HG03135 (cell line): Measurements from ENCODE around the gene FMN1.

Experiments
- ATAC-seq: cut with Tn5 transposase; IDR thresholded peaks from one replicate; pipeline ENCODE4 v1.9.1; 2021; ENCODE audit warnings: mild to moderate bottlenecking, moderate library complexity; ENCODE audit not compliant: unreplicated experiment

FMN1 gene

DNA sequence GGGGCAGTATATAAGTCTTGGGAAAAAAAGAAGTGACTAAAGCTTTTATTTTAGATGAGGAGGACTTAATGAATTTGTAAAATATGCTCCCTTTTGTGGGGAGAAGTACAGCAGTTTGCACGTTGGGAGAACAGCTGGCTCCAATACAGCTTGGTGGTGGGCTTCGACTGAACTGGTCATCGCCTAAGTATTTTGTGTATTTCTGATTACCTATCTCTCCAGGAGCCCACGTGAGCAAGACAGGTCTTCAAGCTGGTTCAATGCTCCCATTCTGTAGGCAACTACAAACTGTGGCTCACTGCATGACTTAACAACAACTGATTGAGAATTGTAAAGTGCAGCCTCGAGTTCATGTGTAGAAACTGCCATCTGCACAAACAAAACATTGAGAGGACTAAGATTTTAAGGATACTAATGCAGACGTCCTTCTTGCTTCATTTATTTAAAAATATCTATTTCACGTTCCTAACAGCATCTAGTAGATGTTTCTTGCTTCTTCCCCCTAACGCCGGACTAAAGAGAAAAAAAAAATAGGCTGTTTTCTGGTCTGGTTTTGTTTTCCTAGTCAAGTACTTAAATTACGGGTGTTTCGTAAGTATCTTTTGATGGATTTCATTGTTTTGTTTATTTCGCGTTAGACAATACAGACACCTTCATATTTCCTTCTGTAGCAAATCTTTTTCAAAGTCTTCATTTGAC is 478.1 kb downstream of the FMN1 start:
- no peak for ATAC-seq
